ENCODE data around the gene ICAM1. TPM values are rescaled to one million over a fixed set of nuclear protein-coding genes. Genes with fewer than 3 reads are reported as not detected.
"Not testable (repeated sequence)": the region's sequence is repeated elsewhere in the genome, so short reads cannot be mapped to it uniquely, and the experiment has no call there.

Gene ICAM1, protein sequence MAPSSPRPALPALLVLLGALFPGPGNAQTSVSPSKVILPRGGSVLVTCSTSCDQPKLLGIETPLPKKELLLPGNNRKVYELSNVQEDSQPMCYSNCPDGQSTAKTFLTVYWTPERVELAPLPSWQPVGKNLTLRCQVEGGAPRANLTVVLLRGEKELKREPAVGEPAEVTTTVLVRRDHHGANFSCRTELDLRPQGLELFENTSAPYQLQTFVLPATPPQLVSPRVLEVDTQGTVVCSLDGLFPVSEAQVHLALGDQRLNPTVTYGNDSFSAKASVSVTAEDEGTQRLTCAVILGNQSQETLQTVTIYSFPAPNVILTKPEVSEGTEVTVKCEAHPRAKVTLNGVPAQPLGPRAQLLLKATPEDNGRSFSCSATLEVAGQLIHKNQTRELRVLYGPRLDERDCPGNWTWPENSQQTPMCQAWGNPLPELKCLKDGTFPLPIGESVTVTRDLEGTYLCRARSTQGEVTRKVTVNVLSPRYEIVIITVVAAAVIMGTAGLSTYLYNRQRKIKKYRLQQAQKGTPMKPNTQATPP
- 1.7 and 2.2 TPM in 2 replicates for total RNA-seq (2014; rRNA removed)
- 3.9 TPM for polyA plus RNA-seq (2012)

DNA sequence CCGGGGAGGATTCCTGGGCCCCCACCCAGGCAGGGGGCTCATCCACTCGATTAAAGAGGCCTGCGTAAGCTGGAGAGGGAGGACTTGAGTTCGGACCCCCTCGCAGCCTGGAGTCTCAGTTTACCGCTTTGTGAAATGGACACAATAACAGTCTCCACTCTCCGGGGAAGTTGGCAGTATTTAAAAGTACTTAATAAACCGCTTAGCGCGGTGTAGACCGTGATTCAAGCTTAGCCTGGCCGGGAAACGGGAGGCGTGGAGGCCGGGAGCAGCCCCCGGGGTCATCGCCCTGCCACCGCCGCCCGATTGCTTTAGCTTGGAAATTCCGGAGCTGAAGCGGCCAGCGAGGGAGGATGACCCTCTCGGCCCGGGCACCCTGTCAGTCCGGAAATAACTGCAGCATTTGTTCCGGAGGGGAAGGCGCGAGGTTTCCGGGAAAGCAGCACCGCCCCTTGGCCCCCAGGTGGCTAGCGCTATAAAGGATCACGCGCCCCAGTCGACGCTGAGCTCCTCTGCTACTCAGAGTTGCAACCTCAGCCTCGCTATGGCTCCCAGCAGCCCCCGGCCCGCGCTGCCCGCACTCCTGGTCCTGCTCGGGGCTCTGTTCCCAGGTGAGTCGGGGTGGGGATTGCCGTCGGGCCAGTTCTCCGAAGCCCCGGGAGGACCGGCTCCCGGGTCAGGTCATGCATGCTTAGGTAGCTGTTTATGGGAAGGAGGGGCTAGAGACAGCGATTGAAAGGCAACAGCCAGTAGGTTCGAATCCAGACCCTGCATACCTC is at the start of gene ICAM1:
TSS of gene ICAM1 (plus strand) at position 505 of the 779 bp plus-strand sequence. CDS start at position 545, 40 bp downstream.
- DNase-seq (ENCODE audit: low read depth): peak; percentile 17

DNA sequence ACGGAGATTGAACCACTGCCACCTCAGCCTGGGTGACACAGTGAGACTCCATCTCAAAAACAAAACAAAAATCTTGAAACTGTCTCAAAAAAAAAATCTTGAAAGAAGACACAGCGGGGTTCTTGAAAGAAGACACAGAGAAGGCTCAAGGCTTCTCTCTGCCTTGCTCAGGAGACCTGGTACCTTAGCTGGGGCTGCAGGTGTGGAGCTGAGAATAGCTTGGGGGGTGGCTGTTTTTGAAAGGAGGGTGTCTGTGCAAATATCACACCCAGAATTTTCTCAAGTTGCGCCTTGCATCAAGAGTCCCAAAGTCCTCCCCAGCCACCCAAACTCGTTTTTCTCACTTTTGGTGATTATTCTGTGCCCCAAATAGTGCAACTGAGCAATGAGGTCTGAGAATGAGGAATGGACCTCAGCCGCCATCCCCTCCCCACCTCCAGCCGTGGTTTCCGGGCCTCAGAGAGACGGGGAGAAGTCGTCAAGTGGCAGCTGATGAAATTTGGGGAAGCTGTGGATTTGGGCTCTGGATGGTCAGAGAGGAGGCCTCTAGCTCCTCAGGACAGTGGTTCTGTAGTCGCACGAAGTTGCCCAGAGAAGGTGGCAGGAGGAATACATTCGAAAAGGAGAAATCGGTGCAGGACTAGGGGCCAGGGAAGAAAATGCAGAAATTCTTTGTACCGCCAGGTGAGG is 48.6 kb upstream of the ICAM1 start:
- no peak for DNase-seq (ENCODE audit: low read depth)

DNA sequence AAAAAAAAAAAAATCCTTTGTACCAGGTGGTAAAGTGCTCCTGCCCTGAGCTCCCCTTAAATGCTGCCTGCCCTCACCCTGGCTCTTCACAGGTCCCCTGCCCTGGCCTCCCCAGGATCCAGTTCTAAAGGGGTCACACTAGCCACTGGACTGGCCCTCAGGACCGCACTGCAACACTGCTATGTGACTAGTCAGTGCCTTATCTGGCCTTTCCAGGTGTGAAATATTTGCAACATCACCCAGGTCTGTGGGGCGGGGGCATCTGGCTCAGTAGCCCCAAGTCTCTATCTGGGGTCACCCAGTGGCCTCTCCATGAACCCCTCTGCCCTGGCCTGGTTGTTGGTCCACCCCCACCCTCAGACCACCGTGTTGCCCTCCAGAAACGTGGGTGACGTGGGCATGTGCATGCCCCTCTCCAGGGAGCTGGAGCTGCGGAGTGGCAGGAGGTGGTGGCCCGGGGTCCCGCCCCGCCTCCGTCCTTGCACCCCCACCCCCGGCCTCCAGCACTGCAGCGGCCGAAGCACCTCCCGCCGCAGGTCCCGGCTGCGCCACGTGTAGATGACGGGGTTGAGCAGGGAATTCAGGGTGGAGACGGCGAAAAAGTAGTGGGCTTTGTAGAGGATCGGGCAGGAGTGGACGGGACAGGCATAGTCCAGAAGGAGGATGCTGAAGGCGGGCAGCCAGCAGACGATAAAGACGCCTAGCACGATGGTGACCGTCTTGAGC is 47.3 kb upstream of the ICAM1 start:
- DNase-seq (ENCODE audit: low read depth): no peak

DNA sequence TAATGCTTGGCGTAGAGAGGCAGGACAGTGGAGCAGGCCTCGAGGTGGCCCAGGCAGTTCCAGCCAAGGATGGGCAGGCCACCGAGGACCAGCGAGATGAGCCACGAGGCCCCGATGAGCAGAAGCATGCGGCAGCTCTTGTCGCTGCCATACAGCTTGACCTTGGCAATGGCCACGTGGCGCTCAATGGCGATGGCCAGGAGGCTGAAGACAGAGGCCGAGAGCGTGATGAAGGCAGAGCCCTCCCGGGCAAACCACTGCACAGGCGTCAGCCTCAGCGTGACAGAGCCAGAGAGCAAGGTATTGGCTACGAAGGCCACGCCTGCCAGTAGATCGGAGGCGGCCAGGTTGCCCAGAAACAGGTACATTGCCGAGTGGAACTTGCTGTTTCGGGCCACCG is 46.6 kb upstream of the ICAM1 start:
- no peak for DNase-seq (ENCODE audit: low read depth)

DNA sequence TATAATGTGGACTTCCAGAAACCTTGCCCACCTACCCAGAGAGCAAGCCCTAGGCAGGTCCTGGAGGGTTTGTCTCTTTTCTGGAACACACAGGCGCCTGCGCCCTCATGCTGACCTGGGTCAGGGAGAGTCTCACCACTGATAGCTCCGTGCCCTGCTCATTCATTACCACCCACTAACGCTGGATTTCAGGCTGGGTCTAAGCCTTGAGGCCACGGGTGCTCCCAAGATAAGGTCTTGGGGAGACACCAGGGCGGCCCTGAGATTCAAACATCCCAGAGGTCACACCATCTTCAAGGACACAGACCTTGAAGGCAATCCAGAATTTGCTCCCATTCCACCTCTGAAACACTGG is 44.9 kb upstream of the ICAM1 start:
- no peak for DNase-seq (ENCODE audit: low read depth)

DNA sequence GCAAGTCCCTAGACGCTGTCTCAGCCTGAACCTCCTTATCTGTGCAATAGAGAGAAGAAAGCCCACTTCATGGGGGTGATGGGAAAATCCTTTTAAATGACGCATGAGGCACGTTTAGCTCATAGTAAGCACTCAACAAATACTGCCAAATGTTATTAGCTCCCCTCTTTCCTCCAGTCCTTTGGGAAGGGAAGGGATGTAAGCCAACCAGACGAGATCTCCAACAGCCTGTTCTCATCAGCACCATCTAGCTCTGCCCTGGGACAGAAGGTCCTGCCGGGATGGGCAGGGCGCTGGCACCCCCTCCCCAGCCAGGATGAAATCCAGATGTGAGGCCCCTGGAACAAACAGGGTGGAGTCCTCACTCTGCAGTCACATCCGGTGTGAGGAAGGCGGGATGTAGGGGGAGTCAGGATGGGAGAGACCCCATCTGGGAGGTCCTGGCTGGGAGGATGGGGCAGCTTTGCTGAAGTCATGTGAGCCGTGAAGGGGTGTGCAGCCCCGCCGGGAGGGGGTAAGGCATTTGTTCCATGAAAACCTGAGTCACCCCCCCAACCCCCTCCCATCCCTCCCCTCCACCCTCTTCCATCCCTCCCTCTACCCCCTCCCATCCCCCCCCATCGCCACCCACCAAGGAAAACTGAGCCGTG is 44.4 kb upstream of the ICAM1 start:
- DNase-seq (ENCODE audit: low read depth): no peak

DNA sequence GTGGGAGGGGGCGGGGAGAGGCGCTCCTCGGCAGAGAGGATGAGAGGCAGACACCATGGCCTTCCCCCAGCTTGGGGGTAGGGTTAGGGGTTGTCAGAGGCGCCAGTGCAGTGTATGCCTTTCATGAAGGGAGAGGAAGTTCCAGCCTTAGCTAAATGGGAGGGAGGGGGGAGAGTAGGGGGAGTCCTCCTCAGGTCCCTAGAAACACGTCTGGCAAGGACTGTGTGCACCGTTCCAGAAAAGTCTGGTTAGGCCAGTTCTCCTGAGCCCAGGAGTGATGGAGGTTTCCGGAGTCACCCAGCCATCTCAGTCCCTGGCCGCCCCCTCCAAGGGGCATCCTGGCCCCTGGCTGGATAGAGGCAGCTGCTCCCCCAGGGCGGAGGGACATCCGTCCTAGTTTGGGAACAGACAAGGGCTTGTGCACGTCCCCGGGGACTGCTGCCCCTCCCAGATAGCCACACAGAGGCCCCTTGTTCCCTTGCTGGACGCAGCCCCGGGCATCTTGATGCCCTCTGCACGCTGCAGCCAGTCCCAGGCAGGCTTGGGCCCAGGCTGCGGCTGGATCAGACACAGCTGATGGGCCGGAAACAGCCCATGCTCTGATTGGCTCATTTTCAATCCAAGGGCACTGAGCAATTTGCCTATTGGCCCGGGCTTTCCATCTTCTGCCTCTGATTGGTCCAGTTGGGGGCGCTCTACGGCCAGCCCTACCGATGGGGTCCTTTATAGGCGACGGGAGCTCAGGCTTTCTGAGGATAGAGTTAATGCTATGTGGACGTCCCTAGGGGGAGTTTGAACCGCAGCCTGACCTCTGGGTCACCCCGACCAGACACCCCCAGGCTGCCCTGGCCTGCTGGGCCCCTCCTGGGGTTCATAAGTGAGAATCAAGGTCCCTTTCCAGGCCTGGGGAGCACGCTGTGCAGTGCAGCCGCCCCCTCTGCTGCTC is 43.6 kb upstream of the ICAM1 start:
- no peak for DNase-seq (ENCODE audit: low read depth)

DNA sequence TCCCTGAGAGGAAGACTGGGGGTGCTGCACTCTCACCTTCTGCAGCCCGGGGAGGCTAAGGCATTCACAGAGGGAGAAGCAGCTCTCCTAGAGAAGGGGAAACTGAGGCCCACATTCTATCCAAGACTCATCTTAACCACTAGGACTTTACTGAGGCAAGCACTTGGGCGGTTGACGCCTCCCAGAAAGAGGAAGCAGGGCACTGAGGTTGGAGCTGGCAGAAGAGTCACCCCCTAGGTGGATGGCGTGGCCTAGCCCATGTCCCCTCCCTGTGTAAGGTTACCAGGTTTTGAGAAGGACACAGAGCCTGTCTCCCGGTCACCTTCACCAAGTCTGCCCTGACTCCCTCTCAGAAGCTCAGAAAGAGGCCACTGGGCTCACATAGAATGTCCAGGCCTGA is 42.5 kb upstream of the ICAM1 start:
- no peak for DNase-seq (ENCODE audit: low read depth)

DNA sequence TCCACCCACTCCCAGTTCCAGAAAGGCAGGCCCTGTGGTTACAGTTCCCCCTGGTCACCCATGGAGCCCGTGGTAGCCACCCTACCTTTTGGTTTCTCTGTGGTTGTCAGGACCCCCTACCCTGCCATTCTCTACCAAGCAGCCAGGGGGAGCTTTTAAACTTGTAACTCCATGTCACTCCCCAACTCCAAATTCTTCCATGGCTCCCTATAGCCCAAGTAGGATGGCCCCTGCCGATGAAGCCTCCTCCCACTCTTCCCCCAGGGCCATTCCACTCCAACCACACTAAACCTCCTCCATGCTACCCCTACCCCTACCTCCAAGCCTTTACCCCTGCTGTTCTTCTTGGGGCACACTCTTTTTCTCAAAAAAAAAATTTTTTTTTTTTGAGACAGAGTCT is 42.0 kb upstream of the ICAM1 start:
- DNase-seq (ENCODE audit: low read depth): no peak

DNA sequence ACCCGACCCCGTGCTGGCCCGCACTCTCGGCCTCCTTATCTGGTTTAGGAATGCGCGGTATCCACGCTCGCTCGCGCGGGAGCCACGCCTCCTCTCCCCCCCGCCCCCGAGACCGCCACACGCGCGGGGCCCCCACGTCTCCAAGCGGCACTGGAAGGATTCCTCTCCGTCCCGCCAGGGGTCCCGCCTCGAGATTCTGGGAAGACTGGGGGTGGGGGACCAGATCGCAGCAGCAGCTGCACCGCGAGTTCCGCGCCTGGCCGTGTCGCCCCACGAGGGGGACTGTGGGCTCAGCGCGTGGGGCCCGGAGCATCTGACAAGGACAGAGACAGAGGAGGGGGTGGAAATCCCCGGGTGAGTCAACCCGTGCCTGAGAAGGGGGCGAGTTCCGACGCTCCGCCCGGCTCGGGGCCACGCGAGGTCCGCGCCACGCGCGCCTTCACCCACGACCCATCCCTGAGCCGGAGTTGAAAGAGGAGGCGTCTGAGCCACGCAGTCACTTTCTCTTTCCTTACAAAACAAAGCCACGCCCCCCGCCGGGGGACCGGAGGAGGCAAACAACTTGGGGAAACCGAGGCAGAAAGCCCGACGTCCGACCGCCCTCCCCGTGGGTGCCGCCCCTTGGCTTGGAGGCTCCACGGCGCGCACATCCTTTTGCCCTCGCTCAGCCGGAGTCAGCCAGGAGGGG is 40.6 kb upstream of the ICAM1 start:
- DNase-seq (ENCODE audit: low read depth): no peak

DNA sequence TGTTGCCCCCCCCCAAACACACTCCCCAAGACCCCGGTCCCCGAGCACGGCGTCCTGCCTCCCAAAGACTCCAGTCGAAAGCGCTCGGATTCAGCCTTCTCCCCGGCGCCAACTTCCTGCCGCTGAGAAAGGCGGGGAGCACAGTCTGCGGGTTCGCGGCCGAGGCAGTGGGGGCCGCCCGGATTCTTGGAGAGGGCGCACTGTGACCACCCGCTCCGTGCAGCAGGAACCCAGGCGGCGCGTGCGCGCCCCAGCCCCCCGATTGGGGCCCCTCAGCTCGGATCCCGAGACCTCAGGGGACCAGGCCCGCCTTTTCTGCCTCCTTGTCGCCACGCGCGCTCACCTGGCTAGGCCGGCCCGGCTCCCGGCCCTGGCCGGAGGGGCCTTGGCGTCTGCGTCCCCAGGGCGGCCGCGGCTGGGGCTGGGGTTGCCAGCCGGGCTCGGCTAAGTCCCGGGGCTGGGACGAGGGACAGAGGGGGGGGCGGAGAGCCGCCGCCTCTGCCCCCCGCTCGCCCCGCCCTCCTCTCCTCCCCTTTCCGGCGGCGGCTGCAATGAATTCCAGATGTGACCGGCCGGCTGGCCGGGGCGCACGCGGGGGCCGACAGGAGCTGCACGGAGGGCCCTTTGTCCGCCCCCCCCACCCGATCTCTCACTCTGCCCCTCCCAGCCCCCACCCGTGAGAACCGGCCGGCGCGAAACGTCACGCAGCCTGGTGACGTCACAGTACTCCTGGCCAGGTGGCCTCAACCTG is 39.9 kb upstream of the ICAM1 start, which contains the start of gene S1PR2:
TSS of gene S1PR2 (minus strand) at position 471 of the 751 bp plus-strand sequence. CDS start 6,426 bp downstream, outside the sequence.
- peak; percentile 42 for DNase-seq (ENCODE audit: low read depth)

DNA sequence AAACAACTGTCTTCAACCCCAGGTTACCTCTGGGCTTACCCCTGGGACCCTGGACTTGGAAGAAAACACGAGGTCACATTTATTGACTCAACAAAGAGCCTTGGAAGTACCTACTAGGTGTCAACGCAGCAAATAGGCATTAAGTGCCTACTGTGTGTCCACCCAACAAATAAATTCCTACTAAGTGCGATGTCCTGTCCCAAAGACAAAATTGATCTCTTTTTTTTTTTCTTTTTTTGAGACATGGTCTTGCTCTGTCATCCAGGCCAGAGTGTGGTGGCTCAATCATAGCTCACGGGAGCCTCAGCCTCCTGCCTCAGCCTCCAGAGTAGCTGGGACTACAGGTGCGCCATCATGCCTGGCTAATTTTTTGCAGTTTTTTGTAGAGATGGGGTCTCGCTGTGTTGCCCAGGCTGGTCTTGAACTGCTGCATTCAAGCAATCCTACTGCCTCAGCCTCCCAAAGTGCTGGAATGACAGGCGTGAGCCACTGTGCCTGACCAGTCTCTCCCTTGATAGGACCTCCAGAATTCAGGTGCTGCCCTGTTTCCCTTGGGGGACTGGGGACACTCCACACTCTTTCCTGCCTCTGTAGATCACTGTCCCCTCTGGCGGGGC is 39.2 kb upstream of the ICAM1 start:
- DNase-seq (ENCODE audit: low read depth): no peak

DNA sequence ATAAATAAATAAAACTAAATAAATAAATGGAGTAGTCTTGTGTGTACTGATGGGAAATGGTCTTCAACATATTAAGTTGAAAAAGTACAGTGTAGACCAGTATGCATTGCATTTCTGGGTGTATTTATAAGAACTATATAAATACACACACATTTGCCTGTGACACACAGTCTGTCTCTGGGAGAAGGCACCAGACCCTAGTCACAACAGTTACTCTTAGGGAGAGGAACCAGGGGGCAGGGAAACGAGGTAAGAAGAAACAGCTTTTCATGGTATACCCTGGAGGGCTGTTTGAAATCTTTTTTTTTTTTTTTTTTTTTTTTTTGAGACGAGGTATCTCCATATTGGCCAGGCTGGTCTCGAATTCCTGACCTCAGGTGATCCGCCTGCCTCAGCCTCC is 37.0 kb upstream of the ICAM1 start:
- no peak for DNase-seq (ENCODE audit: low read depth)

DNA sequence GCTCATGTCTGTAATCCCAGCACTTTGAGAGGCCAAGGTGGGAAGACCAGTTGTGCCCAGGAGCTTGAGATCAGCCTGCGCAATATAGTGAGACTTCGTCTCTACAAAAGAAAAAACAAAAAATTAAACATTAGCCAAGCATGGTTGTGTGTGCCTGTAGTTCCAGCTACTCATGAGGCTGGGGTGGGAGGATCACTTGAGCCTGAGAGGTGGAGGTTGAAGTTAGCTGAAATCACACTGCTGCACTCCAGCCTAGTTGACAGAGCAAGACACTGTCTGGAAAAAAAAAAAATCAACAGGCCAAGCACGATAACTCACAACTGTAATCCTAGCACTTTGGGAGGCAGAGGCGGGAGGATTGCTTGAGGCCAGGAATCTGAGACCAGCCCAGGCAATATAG is 35.9 kb upstream of the ICAM1 start:
- DNase-seq (ENCODE audit: low read depth): no peak

DNA sequence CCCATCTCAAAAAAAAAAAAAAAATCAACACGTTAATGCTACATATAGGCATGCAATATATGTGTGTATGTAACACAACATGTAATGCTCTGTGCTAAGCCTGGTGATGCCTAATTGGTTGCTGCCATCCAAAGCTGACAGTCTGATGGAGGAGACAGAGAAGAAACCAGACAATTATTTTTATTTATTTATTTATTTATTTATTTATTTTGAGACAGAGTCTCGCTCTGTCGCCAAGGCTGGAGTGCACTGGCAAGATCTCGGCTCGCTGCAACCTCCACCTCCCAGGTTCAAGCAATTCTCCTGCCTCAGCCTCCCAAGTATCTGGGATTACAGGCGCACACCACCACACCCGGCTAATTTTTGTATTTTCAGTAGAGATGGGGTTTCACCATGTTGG is 35.5 kb upstream of the ICAM1 start:
- not testable (repeated sequence) for DNase-seq (ENCODE audit: low read depth)

DNA sequence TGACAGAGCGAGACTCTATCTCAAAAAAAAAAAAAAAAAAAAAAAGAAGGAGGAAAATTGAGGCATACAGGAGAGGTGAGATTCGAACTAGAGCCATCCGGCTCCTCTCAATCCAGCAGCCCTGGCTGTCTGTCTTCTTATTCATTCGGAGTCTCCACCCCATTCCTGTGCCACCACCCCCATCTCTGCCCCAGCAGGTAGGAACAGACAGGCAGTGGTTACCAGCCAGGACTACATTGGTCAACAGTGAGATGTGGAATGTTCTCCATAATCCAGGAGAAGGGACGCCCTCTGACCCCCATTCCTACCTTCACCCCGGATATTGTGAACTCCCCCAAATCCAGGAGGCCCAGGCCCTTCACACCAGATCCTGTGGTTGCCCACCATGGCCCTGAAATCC is 33.2 kb upstream of the ICAM1 start:
- DNase-seq (ENCODE audit: low read depth): no peak

DNA sequence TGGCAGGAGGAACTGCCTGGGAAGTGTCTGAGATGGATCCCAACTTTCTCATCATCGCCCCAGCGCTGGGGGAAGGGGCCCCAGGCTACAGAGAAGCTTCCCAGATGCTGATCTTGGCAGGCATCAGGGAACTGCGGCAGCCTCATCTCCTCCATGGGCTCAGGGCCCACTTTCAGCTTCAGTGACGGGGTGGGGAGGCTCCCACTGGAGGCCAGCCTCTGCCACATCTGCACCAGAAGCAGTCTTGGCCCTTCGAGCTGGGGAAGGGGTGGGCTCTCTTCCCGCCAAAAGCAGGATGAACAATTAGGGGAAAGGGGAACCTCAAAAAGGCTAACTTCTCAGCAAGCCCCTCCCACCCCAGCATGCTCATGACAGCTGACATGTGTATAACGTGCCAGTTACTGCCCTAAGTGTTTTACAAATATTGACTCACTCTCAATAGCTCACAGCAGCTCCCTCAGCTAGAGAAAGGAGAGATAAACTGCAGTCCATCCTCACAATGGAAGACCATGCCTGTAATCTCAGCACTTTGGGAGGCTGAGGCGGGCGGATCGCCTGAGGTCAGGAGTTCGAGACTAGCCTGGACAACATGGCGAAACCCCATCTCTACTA is 32.6 kb upstream of the ICAM1 start:
- DNase-seq (ENCODE audit: low read depth): peak; percentile 31

All from LHCN-M2 (cell line).